HG03565 (cell line): ENCODE results near the gene LRRIQ3.

Source experiments
- ATAC-seq: cut with Tn5 transposase; IDR thresholded peaks from one replicate; pipeline ENCODE4 v1.9.1; 2021; ENCODE audit warnings: mild to moderate bottlenecking, moderate library complexity; ENCODE audit not compliant: unreplicated experiment

The LRRIQ3 gene

GRCh38 chr1:74113333-74113732, 84.6 kb downstream of the LRRIQ3 start:
- ATAC-seq: no peak

GRCh38 chr1:74107394-74107793, 90.6 kb downstream of the LRRIQ3 start:
- no peak for ATAC-seq

GRCh38 chr1:74091371-74091770, 106.6 kb downstream of the LRRIQ3 start:
- no peak for ATAC-seq

GRCh38 chr1:74083128-74083527, 114.8 kb downstream of the LRRIQ3 start:
- ATAC-seq: no peak

GRCh38 chr1:74065081-74065480, 132.9 kb downstream of the LRRIQ3 start:
- ATAC-seq: no peak

- no peak for ATAC-seq
Observed at GRCh38 chr1:74057719-74058118, 140.3 kb downstream of the LRRIQ3 start.

- ATAC-seq: no peak
Observed at GRCh38 chr1:74053407-74053806, 144.6 kb downstream of the LRRIQ3 start.

- ATAC-seq: no peak
Observed at GRCh38 chr1:74050386-74050785, 147.6 kb downstream of the LRRIQ3 start.

- no peak for ATAC-seq
Observed at GRCh38 chr1:74038042-74038441, 159.9 kb downstream of the LRRIQ3 start.

GRCh38 chr1:74012583-74012982, 185.4 kb downstream of the LRRIQ3 start:
- ATAC-seq: no peak

- no peak for ATAC-seq
Observed at GRCh38 chr1:74011736-74012135, 186.2 kb downstream of the LRRIQ3 start.

- ATAC-seq: no peak
Observed at GRCh38 chr1:74010206-74010605, 187.8 kb downstream of the LRRIQ3 start.

GRCh38 chr1:74005533-74005932, 192.4 kb downstream of the LRRIQ3 start:
- ATAC-seq: no peak

- ATAC-seq: no peak
Observed at GRCh38 chr1:74003806-74004205, 194.2 kb downstream of the LRRIQ3 start.

- peak; percentile 74 for ATAC-seq
Observed at GRCh38 chr1:73998348-73998959, 199.5 kb downstream of the LRRIQ3 start.

GRCh38 chr1:73980324-73981040, 217.5 kb downstream of the LRRIQ3 start:
- no peak for ATAC-seq

- ATAC-seq: no peak
Observed at GRCh38 chr1:73979684-73980083, 218.3 kb downstream of the LRRIQ3 start.

- ATAC-seq: no peak
Observed at GRCh38 chr1:73978964-73979363, 219.0 kb downstream of the LRRIQ3 start.
